ENCODE results near the gene CDHR5. TPM values are rescaled to one million over a fixed set of nuclear protein-coding genes. Genes with fewer than 3 reads are reported as not detected.

CDHR5 gene, protein sequence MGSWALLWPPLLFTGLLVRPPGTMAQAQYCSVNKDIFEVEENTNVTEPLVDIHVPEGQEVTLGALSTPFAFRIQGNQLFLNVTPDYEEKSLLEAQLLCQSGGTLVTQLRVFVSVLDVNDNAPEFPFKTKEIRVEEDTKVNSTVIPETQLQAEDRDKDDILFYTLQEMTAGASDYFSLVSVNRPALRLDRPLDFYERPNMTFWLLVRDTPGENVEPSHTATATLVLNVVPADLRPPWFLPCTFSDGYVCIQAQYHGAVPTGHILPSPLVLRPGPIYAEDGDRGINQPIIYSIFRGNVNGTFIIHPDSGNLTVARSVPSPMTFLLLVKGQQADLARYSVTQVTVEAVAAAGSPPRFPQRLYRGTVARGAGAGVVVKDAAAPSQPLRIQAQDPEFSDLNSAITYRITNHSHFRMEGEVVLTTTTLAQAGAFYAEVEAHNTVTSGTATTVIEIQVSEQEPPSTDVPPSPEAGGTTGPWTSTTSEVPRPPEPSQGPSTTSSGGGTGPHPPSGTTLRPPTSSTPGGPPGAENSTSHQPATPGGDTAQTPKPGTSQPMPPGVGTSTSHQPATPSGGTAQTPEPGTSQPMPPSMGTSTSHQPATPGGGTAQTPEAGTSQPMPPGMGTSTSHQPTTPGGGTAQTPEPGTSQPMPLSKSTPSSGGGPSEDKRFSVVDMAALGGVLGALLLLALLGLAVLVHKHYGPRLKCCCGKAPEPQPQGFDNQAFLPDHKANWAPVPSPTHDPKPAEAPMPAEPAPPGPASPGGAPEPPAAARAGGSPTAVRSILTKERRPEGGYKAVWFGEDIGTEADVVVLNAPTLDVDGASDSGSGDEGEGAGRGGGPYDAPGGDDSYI
- total RNA-seq (not detected), polyA plus RNA-seq (not detected), total RNA-seq (not detected)

DNA sequence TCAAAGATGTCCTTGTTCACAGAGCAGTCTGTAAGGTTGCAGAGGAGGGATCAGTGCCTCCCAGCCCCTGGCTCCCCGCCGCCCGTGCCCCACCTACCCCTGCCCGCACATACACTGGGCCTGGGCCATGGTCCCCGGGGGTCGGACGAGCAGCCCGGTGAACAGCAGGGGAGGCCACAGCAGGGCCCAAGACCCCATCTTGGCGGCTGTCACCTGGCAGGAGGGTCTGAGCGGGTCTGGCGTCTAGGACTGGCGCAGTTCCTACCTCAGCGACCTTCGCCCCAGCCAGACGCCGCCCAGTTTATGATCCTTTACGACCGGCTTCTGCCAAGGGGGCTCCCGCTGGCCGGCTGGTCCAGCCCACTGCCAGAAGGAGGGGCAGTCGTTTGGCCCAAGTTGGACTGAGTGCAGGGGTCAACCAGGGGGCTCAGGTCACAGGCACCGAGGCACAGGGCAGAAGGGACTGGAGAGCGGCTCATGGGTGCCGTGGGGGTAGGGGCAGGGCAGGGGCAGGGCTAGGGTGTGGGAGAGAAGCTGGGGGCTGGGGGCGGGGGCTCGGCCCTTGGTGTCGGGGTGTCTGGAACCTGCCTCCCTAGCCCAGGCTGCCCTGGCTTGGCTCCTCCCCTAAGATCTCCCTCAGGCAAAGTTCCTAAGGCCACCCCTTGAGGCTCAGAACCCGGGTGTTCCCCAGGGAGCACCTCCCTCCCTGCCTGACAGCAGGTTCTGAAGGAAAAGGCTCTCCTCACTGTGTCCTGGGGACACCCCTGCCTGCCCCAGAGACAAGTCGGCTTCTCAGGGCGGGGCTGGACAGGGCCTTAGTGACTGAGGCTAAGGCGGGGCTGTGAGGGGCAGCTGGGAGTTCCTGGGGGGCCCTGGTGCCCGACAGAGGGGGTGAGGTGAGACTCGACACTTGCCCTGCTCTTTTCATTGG lies at the start of gene CDHR5:
Gene CDHR5 (minus strand): TSS at position 251 of the 931 bp plus-strand sequence. CDS start 53 bp downstream, at position 198.
- Histone ChIP-seq H3K9me3 (ENCODE audit: control insufficient read depth in 2 of 3, low read length in 3 of 3) (no peaks in the 10 kb centered on the region), H3K27me3 (ENCODE audit: control insufficient read depth in 2 of 2, insufficient read depth in 2 of 2, low read length in 2 of 2) (no peaks in the 10 kb centered on the region), H3K27ac (ENCODE audit: low read depth, low read length) (no peak within 1 kb of the TSS), H3K36me3 (ENCODE audit: control insufficient read depth in 2 of 3, insufficient read depth in 3 of 3, low read length in 3 of 3) (no peaks in the 10 kb centered on the region), H3K4me3 (ENCODE audit: low read length) (no peak within 1 kb of the TSS), H3K4me1 (ENCODE audit: control insufficient read depth in 2 of 2, insufficient read depth in 2 of 2, low read length in 2 of 2) (peaks cover 0 to 7% of the 10 kb centered on the region in 2 donors)
- intact Hi-C loops (cut with micrococcal nuclease): no loop called here
- H3K27me3 Mint-ChIP-seq: peaks cover 21 to 25% (median 22%) of the 10 kb centered on the region in 5 donors
- ChIA-PET CTCF (no interaction called here), POLR2A (interaction anchor here (1.0 kb wide), 1 partner anchor 74 kb away, joined by 3 read pairs; no protein-coding TSS in a partner anchor)
- ATAC-seq: no peak
- peaks cover 0 to 5% (median 0%) of the 10 kb centered on the region in 11 donors for H3K9me3 Mint-ChIP-seq
- DNase-seq: no peak
- peak within 1 kb of the TSS in 1 of 10 donors; percentile 52 for H3K4me3 Mint-ChIP-seq
- H3K4me1 Mint-ChIP-seq: peaks cover 17 to 23% (median 20%) of the 10 kb centered on the region in 7 donors
- H3K36me3 Mint-ChIP-seq: peaks cover 0 to 5% (median 0%) of the 10 kb centered on the region in 5 donors
- H3K27ac Mint-ChIP-seq: no peak within 1 kb of the TSS

DNA sequence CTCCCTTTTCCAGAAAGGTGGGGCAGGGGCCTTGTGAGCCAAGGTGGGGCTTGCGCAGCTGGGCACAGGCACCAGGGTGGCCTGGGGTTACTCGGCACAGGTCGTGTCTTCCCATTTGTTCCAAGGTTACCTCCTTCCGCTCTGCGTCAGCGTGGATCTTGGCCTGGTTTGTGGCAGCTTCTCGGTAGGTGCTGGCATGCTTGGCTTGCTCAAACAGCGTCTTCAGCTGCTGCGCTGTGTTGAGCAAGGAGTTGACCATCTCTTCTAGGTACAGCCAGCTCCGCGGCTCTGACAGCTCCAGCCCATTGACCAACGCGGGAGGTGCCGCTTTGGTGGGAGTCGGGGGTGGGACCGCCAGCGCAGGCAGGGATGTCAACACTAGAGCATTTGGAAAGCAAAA lies 49.7 kb upstream of the CDHR5 start:
- intact Hi-C loops (cut with micrococcal nuclease): no loop called here
- CTCF ChIA-PET: no interaction called here
- Mint-ChIP-seq H3K4me1 (peaks cover 0 to 3% (median 0%) of the 10 kb centered on the region in 7 donors), H3K9me3 (no peaks in the 10 kb centered on the region), H3K36me3 (peaks cover 4 to 21% (median 11%) of the 10 kb centered on the region in 5 donors), H3K27me3 (no peaks in the 10 kb centered on the region), H3K4me3 (no peak overlapping the region), H3K27ac (no peak overlapping the region)
- Histone ChIP-seq H3K4me3 (ENCODE audit: low read length) (no peak overlapping the region), H3K27me3 (ENCODE audit: control insufficient read depth in 2 of 2, insufficient read depth in 2 of 2, low read length in 2 of 2) (no peaks in the 10 kb centered on the region), H3K36me3 (ENCODE audit: control insufficient read depth in 2 of 3, insufficient read depth in 3 of 3, low read length in 3 of 3) (peaks cover 0 to 47% (median 9%) of the 10 kb centered on the region in 3 experiments), H3K9me3 (ENCODE audit: control insufficient read depth in 2 of 3, low read length in 3 of 3) (no peaks in the 10 kb centered on the region), H3K27ac (ENCODE audit: low read depth, low read length) (no peak overlapping the region), H3K4me1 (ENCODE audit: control insufficient read depth in 2 of 2, insufficient read depth in 2 of 2, low read length in 2 of 2) (no peaks in the 10 kb centered on the region)
- DNase-seq: no peak
- ATAC-seq: no peak
- POLR2A ChIA-PET: no interaction called here

DNA sequence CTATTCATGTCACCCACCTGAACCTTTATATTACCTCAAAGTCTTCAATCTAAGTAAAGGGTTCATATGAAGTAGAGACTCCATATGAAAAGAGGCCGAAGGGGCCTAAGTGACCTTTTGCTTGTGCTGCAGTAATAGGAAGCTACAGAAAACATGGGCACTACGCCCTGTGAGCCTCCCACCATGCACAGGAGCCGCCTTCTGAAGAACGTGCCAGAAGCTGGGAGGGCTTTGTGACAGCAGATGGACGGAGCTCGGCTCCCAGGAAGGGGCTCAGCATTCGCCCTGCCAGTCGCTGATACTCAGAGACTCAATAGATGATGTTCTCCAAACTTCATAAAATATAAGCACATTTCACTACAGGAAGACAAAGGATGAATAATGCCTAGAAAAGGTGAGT lies 49.1 kb upstream of the CDHR5 start:
- ChIA-PET CTCF (interaction anchor here (1.1 kb wide), 1 partner anchor 52 kb away, joined by 5 read pairs; no protein-coding TSS in a partner anchor), POLR2A (interaction anchor here (1.0 kb wide), 1 partner anchor 22 kb away, joined by 3 read pairs; the partner anchor contains the start of gene TMEM80)
- Mint-ChIP-seq H3K9me3 (no peaks in the 10 kb centered on the region), H3K36me3 (peaks cover 4 to 21% (median 11%) of the 10 kb centered on the region in 5 donors), H3K4me3 (no peak overlapping the region), H3K27me3 (no peaks in the 10 kb centered on the region), H3K4me1 (peaks cover 0 to 3% (median 0%) of the 10 kb centered on the region in 7 donors), H3K27ac (peak overlapping the region in 3 of 9 donors; percentile 31 to 91 (median 71))
- H3K4me3 ChIP-seq (ENCODE audit: low read length): no peak overlapping the region
- no peaks in the 10 kb centered on the region for H3K4me1 ChIP-seq (ENCODE audit: control insufficient read depth in 2 of 2, insufficient read depth in 2 of 2, low read length in 2 of 2)
- ATAC-seq (no peak), DNase-seq (no peak)
- no peaks in the 10 kb centered on the region for H3K9me3 ChIP-seq (ENCODE audit: control insufficient read depth in 2 of 3, low read length in 3 of 3)
- H3K27me3 ChIP-seq (ENCODE audit: control insufficient read depth in 2 of 2, insufficient read depth in 2 of 2, low read length in 2 of 2): no peaks in the 10 kb centered on the region
- H3K27ac ChIP-seq (ENCODE audit: low read depth, low read length): no peak overlapping the region
- intact Hi-C loops (cut with micrococcal nuclease): no loop called here
- peaks cover 0 to 43% (median 9%) of the 10 kb centered on the region in 3 experiments for H3K36me3 ChIP-seq (ENCODE audit: control insufficient read depth in 2 of 3, insufficient read depth in 3 of 3, low read length in 3 of 3)

DNA sequence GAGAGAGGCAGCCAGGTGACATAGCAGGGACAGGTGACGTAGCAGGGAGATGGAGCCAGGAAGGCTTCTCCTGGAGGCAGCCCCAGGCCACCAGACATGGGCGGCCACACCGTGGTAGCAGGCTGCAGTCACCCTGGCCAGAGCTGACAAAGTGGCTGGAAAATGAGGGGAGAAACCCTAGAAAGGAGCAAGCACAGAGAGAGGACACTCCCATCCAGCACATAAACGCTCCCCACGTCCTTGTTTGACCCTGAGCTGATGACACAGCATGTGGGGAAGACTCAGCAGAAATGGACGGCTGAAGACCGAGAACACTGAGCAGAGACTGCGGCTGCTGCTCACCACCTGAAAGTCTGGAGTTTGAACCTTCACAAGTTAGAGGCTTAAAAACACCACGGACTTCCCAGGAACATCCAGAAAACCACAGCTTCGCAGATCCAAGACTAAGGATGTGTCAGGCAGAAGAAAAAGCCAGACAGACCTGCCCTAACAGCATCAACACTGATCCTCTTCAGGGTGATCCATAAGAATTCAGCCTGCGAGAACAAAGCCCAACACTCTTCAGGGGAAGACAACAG lies 41.0 kb upstream of the CDHR5 start:
- DNase-seq (no peak), ATAC-seq (no peak)
- POLR2A ChIA-PET: no interaction called here
- Histone ChIP-seq H3K4me3 (ENCODE audit: low read length) (no peak overlapping the region), H3K4me1 (ENCODE audit: control insufficient read depth in 2 of 2, insufficient read depth in 2 of 2, low read length in 2 of 2) (no peaks in the 10 kb centered on the region), H3K9me3 (ENCODE audit: control insufficient read depth in 2 of 3, low read length in 3 of 3) (no peaks in the 10 kb centered on the region), H3K27me3 (ENCODE audit: control insufficient read depth in 2 of 2, insufficient read depth in 2 of 2, low read length in 2 of 2) (no peaks in the 10 kb centered on the region), H3K27ac (ENCODE audit: low read depth, low read length) (no peak overlapping the region), H3K36me3 (ENCODE audit: control insufficient read depth in 2 of 3, insufficient read depth in 3 of 3, low read length in 3 of 3) (peaks cover 0 to 25% (median 0%) of the 10 kb centered on the region in 3 experiments)
- Mint-ChIP-seq H3K4me3 (peak overlapping the region in 1 of 10 donors; percentile 32), H3K27me3 (no peaks in the 10 kb centered on the region), H3K4me1 (peaks cover 0 to 7% (median 2%) of the 10 kb centered on the region in 7 donors), H3K27ac (peak overlapping the region in 2 of 9 donors; percentile 58 to 87), H3K36me3 (peaks cover 0 to 8% (median 0%) of the 10 kb centered on the region in 5 donors), H3K9me3 (no peaks in the 10 kb centered on the region)
- intact Hi-C loops (cut with micrococcal nuclease): no loop called here
- CTCF ChIA-PET: interaction anchor here (0.6 to 1.4 kb wide), 3 partner anchors 46 to 468 kb away, joined by 3 read pairs; no protein-coding TSS in a partner anchor

DNA sequence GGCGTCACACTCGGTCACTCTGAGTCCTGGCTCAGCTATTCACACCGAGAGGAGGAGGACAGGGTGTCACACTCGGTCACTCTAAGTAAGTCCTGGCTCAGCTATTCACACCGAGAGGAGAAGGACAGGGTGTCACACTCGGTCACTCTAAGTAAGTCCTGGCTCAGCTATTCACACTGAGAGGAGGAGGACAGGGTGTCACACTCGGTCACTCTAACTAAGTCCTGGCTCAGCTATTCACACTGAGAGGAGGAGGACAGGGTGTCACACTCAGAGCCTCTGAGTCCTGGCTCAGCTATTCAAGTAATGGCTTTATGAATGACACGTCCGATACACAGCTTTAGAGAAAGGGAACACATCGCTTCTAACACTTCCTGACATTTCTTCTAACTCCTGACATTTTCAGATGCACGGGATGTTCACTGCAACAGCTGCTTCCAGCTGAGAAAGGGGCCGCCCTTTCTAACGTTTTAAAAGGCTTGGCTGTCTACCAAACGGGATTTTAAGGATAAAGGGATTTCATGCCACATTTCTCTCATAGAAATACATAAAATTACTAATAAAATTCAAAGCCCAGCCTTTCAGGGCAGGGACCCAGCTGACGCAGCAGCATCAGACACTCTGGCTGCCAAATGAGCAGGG lies 40.4 kb upstream of the CDHR5 start:
- Histone ChIP-seq H3K27ac (ENCODE audit: low read depth, low read length) (no peak overlapping the region), H3K27me3 (ENCODE audit: control insufficient read depth in 2 of 2, insufficient read depth in 2 of 2, low read length in 2 of 2) (no peaks in the 10 kb centered on the region), H3K4me3 (ENCODE audit: low read length) (no peak overlapping the region), H3K4me1 (ENCODE audit: control insufficient read depth in 2 of 2, insufficient read depth in 2 of 2, low read length in 2 of 2) (no peaks in the 10 kb centered on the region), H3K36me3 (ENCODE audit: control insufficient read depth in 2 of 3, insufficient read depth in 3 of 3, low read length in 3 of 3) (peaks cover 0 to 31% (median 0%) of the 10 kb centered on the region in 3 experiments), H3K9me3 (ENCODE audit: control insufficient read depth in 2 of 3, low read length in 3 of 3) (no peaks in the 10 kb centered on the region)
- DNase-seq: no peak
- H3K36me3 Mint-ChIP-seq: peaks cover 0 to 8% (median 0%) of the 10 kb centered on the region in 5 donors
- no peak for ATAC-seq
- no peaks in the 10 kb centered on the region for H3K27me3 Mint-ChIP-seq
- H3K27ac Mint-ChIP-seq: peak overlapping the region in 1 of 9 donors; percentile 87
- peak overlapping the region in 1 of 10 donors; percentile 32 for H3K4me3 Mint-ChIP-seq
- no peaks in the 10 kb centered on the region for H3K9me3 Mint-ChIP-seq
- intact Hi-C loops (cut with micrococcal nuclease): no loop called here
- CTCF ChIA-PET: interaction anchor here (0.7 to 1.4 kb wide), 2 partner anchors 46 to 56 kb away, joined by 3 read pairs; no protein-coding TSS in a partner anchor
- POLR2A ChIA-PET: no interaction called here
- peaks cover 0 to 7% (median 2%) of the 10 kb centered on the region in 7 donors for H3K4me1 Mint-ChIP-seq
